H1 (cell line): ENCODE measurements around the gene FUNDC1. TPM values are rescaled to one million over a fixed set of nuclear protein-coding genes. Genes with fewer than 3 reads are reported as not detected.

Experiments used
- CTCF ChIA-PET: fragments of 300-600 bp; sonication (Branson Sonifier 250); formaldehyde crosslinking; loops from one replicate; lab custom pipeline; 2021; ENCODE audit not compliant: partially characterized antibody; lab: Charles Lee
- POLR2A ChIA-PET: fragments of 300-600 bp; sonication (Branson Sonifier 250); formaldehyde crosslinking; loops from one replicate; lab custom pipeline; 2021; ENCODE audit warnings: inconsistent platforms; ENCODE audit not compliant: partially characterized antibody; lab: Charles Lee
- DNase-seq, 2 experiments: peaks; one replicate each; pipeline versions ENCODE4 v3.0.0 to v3.0.0-alpha.2; 2010 to 2022; ENCODE audit warnings: low spot score in 2 of 2, low read depth in 1 of 2, mixed read lengths in 1 of 2
- FAIRE-seq: peaks from 2 replicates; lab custom pipeline; 2011; peaks lifted over from hg19 to GRCh38; lab: Jason Lieb, UNC
- H2AFZ ChIP-seq: 2 replicates; pipeline ENCODE4 v1.8.1; 2012; ENCODE audit warnings: low read length, inconsistent platforms
- H2AK5ac ChIP-seq: 2 replicates; pipeline ENCODE4 v1.6.1; 2013; ENCODE audit warnings: low read depth, low read length
- H2BK120ac ChIP-seq: replicated peaks from 2 replicates; pipeline ENCODE3; 2013; ENCODE audit warnings: low read depth, low read length, inconsistent platforms
- H2BK12ac ChIP-seq: 2 replicates; pipeline ENCODE4 v1.6.1; 2013; ENCODE audit warnings: low read depth, low read length
- H2BK15ac ChIP-seq: 2 replicates; pipeline ENCODE4 v1.6.1; 2013; ENCODE audit warnings: low read length
- H2BK20ac ChIP-seq: 2 replicates; pipeline ENCODE4 v1.6.1; 2013; ENCODE audit warnings: low read length
- H2BK5ac ChIP-seq: 2 replicates; pipeline ENCODE4 v1.6.1; 2013; ENCODE audit warnings: low read depth, low read length
- H3K14ac ChIP-seq: 2 replicates; pipeline ENCODE4 v1.6.1; 2013; ENCODE audit warnings: inconsistent platforms; ENCODE audit not compliant: insufficient read length
- H3K18ac ChIP-seq: 2 replicates; pipeline ENCODE4 v1.6.1; 2013; ENCODE audit warnings: low read length; ENCODE audit errors: extremely low read depth
- H3K23ac ChIP-seq: 2 replicates; pipeline ENCODE4 v1.6.1; 2013; ENCODE audit warnings: inconsistent platforms; ENCODE audit not compliant: insufficient read length
- H3K23me2 ChIP-seq: 2 replicates; pipeline ENCODE4 v1.6.1; 2013; ENCODE audit warnings: low read depth, low read length
- H3K27ac ChIP-seq: 2 replicates; pipeline ENCODE4 v1.6.1; 2011; ENCODE audit warnings: low read depth, low read length, inconsistent platforms
- H3K27me3 ChIP-seq, 4 experiments: replicated peaks in 1 of 4; 1 replicate in 1 of 4; 2 replicates in 3 of 4; pipeline versions ENCODE4 v1.6.1 to v1.8.1; 2011 to 2013; ENCODE audit warnings: low read length in 3 of 4, mild to moderate bottlenecking in 3 of 4, inconsistent platforms in 2 of 4, mixed read lengths in 2 of 4, moderate library complexity in 1 of 4; ENCODE audit not compliant: control insufficient read depth in 3 of 4, insufficient read depth in 3 of 4; ENCODE audit errors: extremely low read depth in 1 of 4
- H3K36me3 ChIP-seq, 4 experiments: 2 replicates each; pipeline versions ENCODE4 v1.6.1 to v1.8.1; 2011 to 2013; ENCODE audit warnings: mild to moderate bottlenecking in 4 of 4, low read length in 3 of 4, moderate library complexity in 2 of 4, control low read depth in 1 of 4, inconsistent platforms in 1 of 4; ENCODE audit not compliant: insufficient read depth in 4 of 4, control insufficient read depth in 2 of 4
- H3K4ac ChIP-seq: replicated peaks from 2 replicates; pipeline ENCODE3; 2013; ENCODE audit warnings: low read length, low read depth, mixed read lengths, inconsistent platforms; ENCODE audit not compliant: insufficient read length
- H3K4me1 ChIP-seq, 4 experiments: replicated peaks in 1 of 4; 1 replicate in 1 of 4; 2 replicates in 3 of 4; pipeline versions ENCODE4 v1.6.1 to v1.8.1; 2011 to 2013; ENCODE audit warnings: low read length in 3 of 4, inconsistent platforms in 2 of 4, mixed read lengths in 1 of 4; ENCODE audit not compliant: insufficient read depth in 4 of 4, control insufficient read depth in 3 of 4
- H3K4me2 ChIP-seq, 2 experiments: 2 replicates each; pipeline versions ENCODE4 v1.6.1 to v1.8.1; 2011 to 2013; ENCODE audit warnings: low read depth in 2 of 2, low read length in 2 of 2, control low read depth in 1 of 2, inconsistent platforms in 1 of 2, mild to moderate bottlenecking in 1 of 2; ENCODE audit not compliant: insufficient read depth in 1 of 2
- H3K4me3 ChIP-seq, 4 experiments: fragments of 200-600, 300-600 bp in 1 of 4; sonication (generic), shearing (Covaris generic), sonication (Bioruptor Twin) in 1 of 4; 2 replicates each; pipeline versions ENCODE4 v1.5.1 to v1.8.1; 2011 to 2016; ENCODE audit warnings: low read length in 4 of 4, low read depth in 3 of 4, control low read depth in 2 of 4, inconsistent platforms in 2 of 4, mild to moderate bottlenecking in 2 of 4, mixed read lengths in 1 of 4, moderate library complexity in 1 of 4; ENCODE audit not compliant: insufficient read depth in 2 of 4; ENCODE audit errors: extremely low read depth in 1 of 4
- H3K56ac ChIP-seq: replicated peaks from 2 replicates; pipeline ENCODE3; 2013; ENCODE audit warnings: low read depth, mild to moderate bottlenecking, mixed read lengths, low read length, inconsistent platforms; ENCODE audit not compliant: insufficient read length
- H3K79me1 ChIP-seq: 2 replicates; pipeline ENCODE4 v1.6.1; 2013; ENCODE audit warnings: low read depth, low read length, control low read depth
- H3K79me2 ChIP-seq, 2 experiments: 2 replicates each; pipeline versions ENCODE4 v1.6.1 to v1.8.1; 2012 to 2013; ENCODE audit warnings: low read length in 2 of 2, mild to moderate bottlenecking in 2 of 2, inconsistent platforms in 1 of 2; ENCODE audit not compliant: insufficient read depth in 2 of 2, control insufficient read depth in 1 of 2
- H3K9ac ChIP-seq, 4 experiments: replicated peaks in 1 of 4; 1 replicate in 1 of 4; 2 replicates in 3 of 4; pipeline versions ENCODE4 v1.6.1 to v1.8.1; 2011 to 2013; ENCODE audit warnings: low read depth in 3 of 4, low read length in 3 of 4, control low read depth in 2 of 4, mild to moderate bottlenecking in 2 of 4, moderate library complexity in 2 of 4, inconsistent platforms in 1 of 4; ENCODE audit errors: extremely low read depth in 1 of 4
- H3K9me3 ChIP-seq, 2 experiments: 2 replicates each; pipeline versions ENCODE4 v1.6.1 to v1.8.1; 2012 to 2013; ENCODE audit warnings: mild to moderate bottlenecking in 2 of 2, moderate library complexity in 2 of 2, control low read depth in 1 of 2, inconsistent platforms in 1 of 2, low read depth in 1 of 2, low read length in 1 of 2, mixed read lengths in 1 of 2; ENCODE audit not compliant: insufficient read depth in 2 of 2
- H4K20me1 ChIP-seq, 2 experiments: replicated peaks in 1 of 2; 2 replicates each; pipeline versions ENCODE3 to v1.8.1; 2011 to 2013; ENCODE audit warnings: inconsistent platforms in 2 of 2, low read length in 2 of 2, mild to moderate bottlenecking in 1 of 2; ENCODE audit not compliant: insufficient read depth in 2 of 2, control insufficient read depth in 1 of 2
- H4K5ac ChIP-seq: 2 replicates; pipeline ENCODE4 v1.6.1; 2013; ENCODE audit warnings: low read length, low read depth, mixed read lengths, inconsistent platforms; ENCODE audit not compliant: insufficient read length
- H4K8ac ChIP-seq: 2 replicates; pipeline ENCODE4 v1.8.0; 2013; ENCODE audit warnings: mild to moderate bottlenecking, moderate library complexity, low read length, inconsistent platforms; ENCODE audit not compliant: insufficient read depth; ENCODE audit errors: extremely low read depth
- H4K91ac ChIP-seq: replicated peaks from 2 replicates; pipeline ENCODE3; 2013; ENCODE audit warnings: low read length, mixed read lengths, inconsistent platforms; ENCODE audit not compliant: insufficient read length
- JUND ChIP-seq: IDR thresholded peaks from 2 replicates; pipeline ENCODE4 v1.6.1; 2011; ENCODE audit warnings: mild to moderate bottlenecking, improper control_type of control experiment, low read length
- POLR2A ChIP-seq, 2 experiments: IDR thresholded peaks; 1 replicate in 1 of 2; 2 replicates in 1 of 2; pipeline ENCODE4 v1.6.1; 2011; ENCODE audit warnings: low read depth in 2 of 2, low read length in 2 of 2, mild to moderate bottlenecking in 2 of 2; ENCODE audit errors: control extremely low read depth in 1 of 2
- SUZ12 ChIP-seq: fragments of 200-600 bp; sonication (generic); IDR thresholded peaks from 2 replicates; pipeline ENCODE4 v1.6.1; 2012; ENCODE audit warnings: mild to moderate bottlenecking, inconsistent platforms, low read length, moderate library complexity, mixed read lengths
- ZNF274 ChIP-seq: IDR thresholded peaks from 2 replicates; pipeline ENCODE4 v1.7.0; 2012; ENCODE audit warnings: low read length, borderline replicate concordance; ENCODE audit errors: extremely low read depth
- WGBS, 2 experiments: shearing (Covaris generic) in 1 of 2; methylation state at CpG; one replicate each; pipeline versions ENCODE4 v1.1.6 to v1.1.7; 2013 to 2015; ENCODE audit warnings: low lambda C conversion rate in 2 of 2, mixed read lengths in 2 of 2, inconsistent platforms in 1 of 2, low coverage in 1 of 2, missing lambda C conversion rate in 1 of 2; ENCODE audit not compliant: insufficient replicate concordance in 2 of 2, insufficient coverage in 1 of 2, insufficient read length in 1 of 2; ENCODE audit errors: extremely low coverage in 1 of 2, missing lambda C conversion rate in 1 of 2; 5-methylcytosine and 5-hydroxymethylcytosine counted together
- polyA plus RNA-seq, 7 experiments: library from polyadenylated mRNA; depleted of rRNA in 3 of 7; stranded (reverse) in 5 of 7; unstranded in 2 of 7; fragments of >200 nt in 5 of 7; fragments of 200-250 nt in 2 of 7; gene quantifications; 1 replicate in 5 of 7; 2 replicates in 1 of 7; 4 replicates in 1 of 7; pipeline versions ENCODE4 v1.2.1 to v1.2.3, GENCODE V29; 2011 to 2013; ENCODE audit warnings: missing spikeins in 2 of 7, mixed read lengths in 2 of 7
- total RNA-seq: library from RNA; stranded (reverse); fragmentation: NEBNext Ultra II Directional; extraction: Animal tissue kit (Norgen Biotek cat#: 25700); gene quantifications from 2 replicates; pipeline ENCODE4 v1.2.1, GENCODE V29; 2021

Gene FUNDC1
- total and polyA plus RNA-seq, 2 of the 8 experiments (the other 6 are each of a cell fraction or from before 2014, with no cell fraction given): 13.7 to 24.1 TPM

- no peak overlapping the region for H3K23ac ChIP-seq
- no peak overlapping the region for H2BK20ac ChIP-seq
- no peak overlapping the region for H3K18ac ChIP-seq
- H3K4me3 ChIP-seq: no peak overlapping the region
- H3K4ac ChIP-seq: no peak overlapping the region
- H3K79me2 ChIP-seq: no peaks in the 10 kb centered on the region
- H2BK15ac ChIP-seq: no peak overlapping the region
- H3K27me3 ChIP-seq: no peaks in the 10 kb centered on the region
- H3K4me2 ChIP-seq: no peak overlapping the region
- peaks cover 0 to 2% (median 0%) of the 10 kb centered on the region in 4 experiments; a peak in 1 of 7 replicates for H3K4me1 ChIP-seq
- H2BK5ac ChIP-seq: no peak overlapping the region
- H3K9ac ChIP-seq: no peak overlapping the region
- H3K36me3 ChIP-seq: no peaks in the 10 kb centered on the region
- TF ChIP-seq JUND (no peak), ZNF274 (no peak), POLR2A (IDR thresholded peaks at IDR 0.05; ENCODE audit: control extremely low read depth in 1 of 2, low read depth in 2 of 2, low read length in 2 of 2) (no peak), SUZ12 (no peak)
- H3K79me1 ChIP-seq: no peaks in the 10 kb centered on the region
- H2AFZ ChIP-seq: no peak overlapping the region
- H2BK120ac ChIP-seq: no peak overlapping the region
- 88% methylated on average over 1 of the region's 1 CpG; no CpG with 5 or more reads in 1 of the 2 experiments for WGBS, 2 experiments
- no peak overlapping the region for H4K91ac ChIP-seq
- ChIA-PET CTCF (interaction anchor here (0.6 kb wide), 1 partner anchor 461 kb away, joined by 3 read pairs; no protein-coding TSS in a partner anchor), POLR2A (interaction anchor here (0.6 kb wide), 1 partner anchor 92 kb away, joined by 3 read pairs; no protein-coding TSS in a partner anchor)
- no peak overlapping the region for H3K27ac ChIP-seq
- H2AK5ac ChIP-seq: no peak overlapping the region
- no peak overlapping the region for H3K14ac ChIP-seq
- no peak for DNase-seq
- no peaks in the 10 kb centered on the region for H4K20me1 ChIP-seq
- H3K9me3 ChIP-seq: no peaks in the 10 kb centered on the region
- FAIRE-seq: no peak
- no peaks in the 10 kb centered on the region for H3K23me2 ChIP-seq
- no peak overlapping the region for H4K8ac ChIP-seq
- H3K56ac ChIP-seq: no peak overlapping the region
- H2BK12ac ChIP-seq: no peak overlapping the region
- H4K5ac ChIP-seq: no peak overlapping the region
These were observed 47.6 kb downstream of the FUNDC1 start for GRCh38 chrX:44495091-44495490.
